Mammary epithelial cell (primary cell): ENCODE measurements around the gene SEMA5A.

Experiments used
- EZH2 ChIP-seq: IDR thresholded peaks from 2 replicates; pipeline ENCODE4 v1.6.1; 2012; ENCODE audit warnings: low read length, inconsistent platforms, borderline replicate concordance
- TF ChIP-seq, protein P1 (sequence below), 2 donors: IDR thresholded peaks in 1 of 2; conservative IDR thresholded peaks in 1 of 2; 2 replicates each; pipeline ENCODE4 v1.5.1; 2011 to 2012; ENCODE audit warnings: inconsistent platforms in 2 of 2, low read length in 2 of 2, mild to moderate bottlenecking in 2 of 2, control low read depth in 1 of 2, low read depth in 1 of 2; ENCODE audit not compliant: insufficient read depth in 1 of 2; ENCODE audit errors: extremely low read depth in 1 of 2

DNA sequence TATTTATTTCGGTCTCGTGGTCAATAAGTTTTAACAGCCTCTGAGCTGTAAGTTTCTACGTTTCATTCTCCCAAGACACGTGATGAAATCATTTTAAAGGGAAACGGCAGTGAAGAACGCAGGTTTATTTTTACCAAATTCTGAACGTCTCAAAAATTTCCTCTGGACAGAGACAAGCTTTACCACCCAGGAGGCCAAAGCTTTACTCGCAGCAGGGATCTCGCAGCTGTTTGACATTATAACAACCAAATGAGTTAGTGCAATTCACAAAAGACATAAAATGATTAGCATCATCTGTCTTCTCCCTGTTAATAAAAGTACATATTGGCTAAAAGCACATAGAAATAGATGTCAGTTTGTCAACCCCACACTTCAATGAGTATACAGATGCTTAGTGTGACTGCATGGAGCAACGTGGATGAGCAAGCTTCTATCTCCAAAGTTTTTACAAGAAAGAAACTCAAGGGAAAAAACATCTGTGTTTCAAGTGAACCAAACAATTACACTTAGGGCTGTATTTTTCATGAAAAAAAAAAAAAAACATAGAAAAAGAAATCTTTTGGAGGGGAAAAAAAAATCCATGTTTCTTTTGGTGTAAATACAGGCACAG is 2.5 kb downstream of the SEMA5A start:
- TF ChIP-seq, protein P1, sequence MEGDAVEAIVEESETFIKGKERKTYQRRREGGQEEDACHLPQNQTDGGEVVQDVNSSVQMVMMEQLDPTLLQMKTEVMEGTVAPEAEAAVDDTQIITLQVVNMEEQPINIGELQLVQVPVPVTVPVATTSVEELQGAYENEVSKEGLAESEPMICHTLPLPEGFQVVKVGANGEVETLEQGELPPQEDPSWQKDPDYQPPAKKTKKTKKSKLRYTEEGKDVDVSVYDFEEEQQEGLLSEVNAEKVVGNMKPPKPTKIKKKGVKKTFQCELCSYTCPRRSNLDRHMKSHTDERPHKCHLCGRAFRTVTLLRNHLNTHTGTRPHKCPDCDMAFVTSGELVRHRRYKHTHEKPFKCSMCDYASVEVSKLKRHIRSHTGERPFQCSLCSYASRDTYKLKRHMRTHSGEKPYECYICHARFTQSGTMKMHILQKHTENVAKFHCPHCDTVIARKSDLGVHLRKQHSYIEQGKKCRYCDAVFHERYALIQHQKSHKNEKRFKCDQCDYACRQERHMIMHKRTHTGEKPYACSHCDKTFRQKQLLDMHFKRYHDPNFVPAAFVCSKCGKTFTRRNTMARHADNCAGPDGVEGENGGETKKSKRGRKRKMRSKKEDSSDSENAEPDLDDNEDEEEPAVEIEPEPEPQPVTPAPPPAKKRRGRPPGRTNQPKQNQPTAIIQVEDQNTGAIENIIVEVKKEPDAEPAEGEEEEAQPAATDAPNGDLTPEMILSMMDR (conservative IDR thresholded peaks at IDR 0.05 in 1 of 2, IDR thresholded peaks at IDR 0.05 in 1 of 2; ENCODE audit: extremely low read depth in 1 of 2, insufficient read depth in 1 of 2, low read depth in 1 of 2, low read length in 2 of 2) = no peak
- TF ChIP-seq EZH2 = no peak
